Endothelial cell of umbilical vein (primary cell): ENCODE data around the gene ZNF341.

ENCODE experiments used
- EZH2 ChIP-seq: IDR thresholded peaks from 2 replicates; pipeline ENCODE4 v1.6.1; 2012; ENCODE audit warnings: borderline replicate concordance, low read depth, mild to moderate bottlenecking, moderate library complexity, low read length, inconsistent platforms; ENCODE audit not compliant: severe bottlenecking
- JUN ChIP-seq: IDR thresholded peaks from 2 replicates; pipeline ENCODE4 v1.6.1; 2011; ENCODE audit warnings: borderline replicate concordance, low read depth; ENCODE audit not compliant: insufficient read length, insufficient read depth
- POLR2A ChIP-seq: IDR thresholded peaks from 2 replicates; pipeline ENCODE4 v1.6.1; 2012; ENCODE audit warnings: low read depth, mild to moderate bottlenecking, control low read depth, low read length
- POLR2AphosphoS5 ChIP-seq: IDR thresholded peaks from 2 replicates; pipeline ENCODE4 v1.6.1; 2012; ENCODE audit warnings: low read depth, mild to moderate bottlenecking, control low read depth, low read length, moderate library complexity; ENCODE audit not compliant: insufficient read depth
- TF ChIP-seq, protein P1 (sequence below), 2 donors: IDR thresholded peaks; 1 replicate in 1 of 2; 2 replicates in 1 of 2; pipeline ENCODE4 v1.5.1; 2011; ENCODE audit warnings: low read length in 2 of 2, mild to moderate bottlenecking in 2 of 2, moderate library complexity in 2 of 2, control low read depth in 1 of 2, inconsistent platforms in 1 of 2, low read depth in 1 of 2; ENCODE audit not compliant: insufficient read depth in 1 of 2; ENCODE audit errors: extremely low read depth in 1 of 2
- TF ChIP-seq, protein P2 (sequence below): IDR thresholded peaks from 2 replicates; pipeline ENCODE4 v1.6.1; 2011; ENCODE audit not compliant: insufficient read depth, insufficient read length

DNA sequence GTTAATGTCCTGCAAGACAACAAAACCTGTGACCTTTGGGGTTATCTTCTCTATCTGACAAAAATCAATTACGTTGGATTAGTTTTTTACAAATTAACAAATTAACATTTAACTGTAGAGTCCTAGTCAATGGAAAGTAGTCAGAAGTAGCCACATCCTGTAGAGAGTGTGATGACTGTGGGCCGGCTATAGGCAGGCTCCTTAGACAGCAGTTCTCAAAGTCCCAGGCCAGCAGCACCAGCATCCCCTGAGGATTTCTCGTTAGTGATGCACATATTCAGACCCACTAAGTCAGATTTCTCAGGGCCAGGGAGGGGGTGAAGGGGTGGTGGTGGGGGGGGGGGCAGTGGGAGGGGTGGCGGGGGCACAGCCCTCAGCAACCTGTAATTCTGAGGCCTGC is 37.2 kb downstream of the ZNF341 start:
- TF ChIP-seq POLR2A (no peak), JUN (no peak), POLR2AphosphoS5 (no peak), EZH2 (no peak)
- TF ChIP-seq, protein P1, sequence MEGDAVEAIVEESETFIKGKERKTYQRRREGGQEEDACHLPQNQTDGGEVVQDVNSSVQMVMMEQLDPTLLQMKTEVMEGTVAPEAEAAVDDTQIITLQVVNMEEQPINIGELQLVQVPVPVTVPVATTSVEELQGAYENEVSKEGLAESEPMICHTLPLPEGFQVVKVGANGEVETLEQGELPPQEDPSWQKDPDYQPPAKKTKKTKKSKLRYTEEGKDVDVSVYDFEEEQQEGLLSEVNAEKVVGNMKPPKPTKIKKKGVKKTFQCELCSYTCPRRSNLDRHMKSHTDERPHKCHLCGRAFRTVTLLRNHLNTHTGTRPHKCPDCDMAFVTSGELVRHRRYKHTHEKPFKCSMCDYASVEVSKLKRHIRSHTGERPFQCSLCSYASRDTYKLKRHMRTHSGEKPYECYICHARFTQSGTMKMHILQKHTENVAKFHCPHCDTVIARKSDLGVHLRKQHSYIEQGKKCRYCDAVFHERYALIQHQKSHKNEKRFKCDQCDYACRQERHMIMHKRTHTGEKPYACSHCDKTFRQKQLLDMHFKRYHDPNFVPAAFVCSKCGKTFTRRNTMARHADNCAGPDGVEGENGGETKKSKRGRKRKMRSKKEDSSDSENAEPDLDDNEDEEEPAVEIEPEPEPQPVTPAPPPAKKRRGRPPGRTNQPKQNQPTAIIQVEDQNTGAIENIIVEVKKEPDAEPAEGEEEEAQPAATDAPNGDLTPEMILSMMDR (IDR thresholded peaks at IDR 0.05; ENCODE audit: extremely low read depth in 1 of 2, insufficient read depth in 1 of 2, low read depth in 1 of 2, low read length in 2 of 2), result no peak
- TF ChIP-seq, protein P2, sequence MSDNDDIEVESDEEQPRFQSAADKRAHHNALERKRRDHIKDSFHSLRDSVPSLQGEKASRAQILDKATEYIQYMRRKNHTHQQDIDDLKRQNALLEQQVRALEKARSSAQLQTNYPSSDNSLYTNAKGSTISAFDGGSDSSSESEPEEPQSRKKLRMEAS, result no peak
